GM12878 (cell line): ENCODE measurements around the gene GOPC. TPM values are rescaled to one million over a fixed set of nuclear protein-coding genes. Genes with fewer than 3 reads are reported as not detected.

Experiments used
- ATAC-seq: fragments of 200-7000 bp; cut with Tn5 transposase; 3 replicates; pipeline ENCODE4 v1.9.1; 2020; ENCODE audit warnings: mild to moderate bottlenecking, moderate library complexity
- BruUV-seq: library from RNA; stranded (reverse); fragments of 400-500 nt; replicated peaks from 2 replicates; lab custom pipeline; 2021; lab: Mats Ljungman, UMichigan
- CTCF ChIA-PET: fragments of 300-600 bp; sonication (Branson Sonifier 250); formaldehyde crosslinking; extraction: SDS; loops from one replicate; lab custom pipeline; 2021; ENCODE audit warnings: inconsistent platforms; lab: Yijun Ruan, JAX
- POLR2A ChIA-PET: fragments of 350-600 bp; formaldehyde crosslinking; extraction: SDS; loops from one replicate; lab custom pipeline; 2021; ENCODE audit warnings: inconsistent platforms; lab: Charles Lee
- RAD21 ChIA-PET: fragments of 300-600 bp; sonication (Branson Sonifier 250); formaldehyde crosslinking; loops from one replicate; lab custom pipeline; 2023; ENCODE audit warnings: antibody characterized with exemption; ENCODE audit not compliant: unreplicated experiment; lab: Charles Lee
- SMC1A ChIA-PET: fragments of 300-600 bp; sonication (Branson Sonifier 250); formaldehyde crosslinking; loops from one replicate; lab custom pipeline; 2023; ENCODE audit not compliant: unreplicated experiment, uncharacterized antibody; lab: Charles Lee
- DNase-seq: peaks from one replicate; pipeline ENCODE4 v3.0.0-alpha.2; 2011; ENCODE audit warnings: low read depth, low spot score
- FAIRE-seq: peaks from 3 replicates; lab custom pipeline; 2011; peaks lifted over from hg19 to GRCh38; lab: Jason Lieb, UNC
- H2AFZ ChIP-seq: 2 replicates; pipeline ENCODE4 v1.6.0; 2011; ENCODE audit warnings: low read depth, low read length, control low read depth; ENCODE audit not compliant: control insufficient read depth
- H3K27ac ChIP-seq: 2 replicates; pipeline ENCODE4 v1.5.1; 2011; ENCODE audit warnings: control low read depth; ENCODE audit not compliant: control insufficient read depth, insufficient read depth
- H3K27me3 ChIP-seq, 2 experiments: replicated peaks in 1 of 2; 2 replicates each; pipeline versions ENCODE4 v1.6.0 to v1.6.1; 2011; ENCODE audit warnings: low read length in 1 of 2; ENCODE audit not compliant: control insufficient read depth in 2 of 2, insufficient read depth in 2 of 2
- H3K36me3 ChIP-seq, 2 experiments: 2 replicates each; pipeline ENCODE4 v1.5.1; 2011; ENCODE audit warnings: low read length in 1 of 2; ENCODE audit not compliant: control insufficient read depth in 2 of 2, insufficient read depth in 2 of 2
- H3K4me1 ChIP-seq: 2 replicates; pipeline ENCODE4 v1.6.1; 2011; ENCODE audit warnings: mild to moderate bottlenecking, low read length, moderate library complexity, mixed read lengths; ENCODE audit not compliant: control insufficient read depth, insufficient read depth
- H3K4me2 ChIP-seq: 2 replicates; pipeline ENCODE4 v1.6.0; 2011; ENCODE audit warnings: control low read depth; ENCODE audit not compliant: control insufficient read depth, insufficient read depth
- H3K4me3 ChIP-seq: fragments of 200-600 bp; sonication (generic); 2 replicates; pipeline ENCODE4 v1.5.1; 2016
- H3K79me2 ChIP-seq: 2 replicates; pipeline ENCODE4 v1.6.0; 2011; ENCODE audit warnings: low read length; ENCODE audit not compliant: control insufficient read depth, insufficient read depth
- H3K9ac ChIP-seq: 2 replicates; pipeline ENCODE4 v1.8.0; 2011; ENCODE audit warnings: low read length, control low read depth, mixed read lengths; ENCODE audit not compliant: control insufficient read depth, insufficient read depth
- H3K9me3 ChIP-seq: replicated peaks from 3 replicates; pipeline ENCODE4 v1.5.1; 2011; ENCODE audit warnings: mild to moderate bottlenecking, low read length; ENCODE audit not compliant: control insufficient read depth, insufficient read depth
- H4K20me1 ChIP-seq: 2 replicates; pipeline ENCODE4 v1.6.0; 2011; ENCODE audit not compliant: control insufficient read depth, insufficient read depth
- ATF7 ChIP-seq: fragments of 450-650 bp; IDR thresholded peaks from 2 replicates; pipeline ENCODE4 v1.6.1; 2016; ENCODE audit warnings: low read depth, mild to moderate bottlenecking
- CBFB ChIP-seq: IDR thresholded peaks from 2 replicates; pipeline ENCODE4 v1.6.1; 2016; ENCODE audit warnings: antibody characterized with exemption, low read depth
- LARP7 ChIP-seq: fragments of 450-650 bp; IDR thresholded peaks from 2 replicates; pipeline ENCODE4 v1.6.1; 2017; ENCODE audit warnings: mild to moderate bottlenecking
- RFX5 ChIP-seq: IDR thresholded peaks from 2 replicates; pipeline ENCODE4 v1.6.1; 2011; ENCODE audit warnings: low read depth, low read length, improper control_type of control experiment
- STAT1 ChIP-seq: fragments of 450-650 bp; conservative IDR thresholded peaks from 2 replicates; pipeline ENCODE4 v1.6.1; 2014; ENCODE audit warnings: antibody characterized with exemption, mild to moderate bottlenecking
- TBL1XR1 ChIP-seq: IDR thresholded peaks from 2 replicates; pipeline ENCODE4 v1.6.1; 2012; ENCODE audit warnings: low read depth, low read length, improper control_type of control experiment
- TCF7 ChIP-seq: IDR thresholded peaks from 2 replicates; pipeline ENCODE4 v1.6.1; 2014; ENCODE audit warnings: antibody characterized with exemption, borderline replicate concordance
- ZNF274 ChIP-seq: IDR thresholded peaks from one replicate; pipeline ENCODE4 v1.8.0; 2011; ENCODE audit not compliant: insufficient read length, insufficient read depth
- WGBS: methylation state at CpG from one replicate; pipeline ENCODE4 v1.1.6; 2016; ENCODE audit warnings: low lambda C conversion rate; ENCODE audit not compliant: insufficient replicate concordance, insufficient coverage; ENCODE audit errors: missing lambda C conversion rate; 5-methylcytosine and 5-hydroxymethylcytosine counted together
- in situ Hi-C: fragments of 300-500 bp; cut with MboI; formaldehyde crosslinking; loops from 9 replicates; pipeline ENCODE4 v1.14.3; 2018; ENCODE audit warnings: mixed read lengths
- intact Hi-C: fragments of 100-400 bp; cut with micrococcal nuclease; formaldehyde crosslinking; loops from one replicate; pipeline ENCODE4 v1.14.2; 2022; ENCODE audit not compliant: unreplicated experiment
- polyA plus RNA-seq, 11 experiments: library from polyadenylated mRNA; depleted of rRNA in 4 of 11; unstranded in 6 of 11; stranded (reverse) in 5 of 11; fragments of >200 nt; fragmentation: Nextera tagmentation in 4 of 11; fragmentation: Illumina TruSeq in 1 of 11; extraction: Ambion mirVana in 4 of 11; extraction: Trizol in 1 of 11; gene quantifications; 1 replicate in 1 of 11; 2 replicates in 10 of 11; pipeline versions ENCODE4 v1.2.1 to v1.2.3, GENCODE V29; 2011 to 2016; ENCODE audit warnings: inconsistent platforms in 2 of 11, missing spikeins in 2 of 11, low read depth in 1 of 11
- total RNA-seq, 4 experiments: library from RNA; depleted of rRNA in 3 of 4; stranded (reverse); fragments of >200 nt in 3 of 4; fragmentation: Illumina TruSeq in 1 of 4; extraction: Trizol in 1 of 4; gene quantifications; 2 replicates each; pipeline versions ENCODE4 v1.2.1 to v1.2.3, GENCODE V29; 2013 to 2021
- TF ChIP-seq, protein P1 (sequence below): IDR thresholded peaks from 2 replicates; pipeline ENCODE4 v1.6.1; 2011; ENCODE audit warnings: borderline replicate concordance, low read depth, mild to moderate bottlenecking, moderate library complexity, mixed read lengths, low read length; ENCODE audit not compliant: insufficient read depth; ENCODE audit errors: extremely low read length
- TF ChIP-seq, protein P2 (sequence below): fragments of 450-650 bp; IDR thresholded peaks from 2 replicates; pipeline ENCODE4 v1.6.1; 2017; ENCODE audit warnings: mild to moderate bottlenecking, low read depth, inconsistent platforms; ENCODE audit not compliant: poor library complexity, severe bottlenecking
- TF ChIP-seq, protein P3 (sequence below): fragments of 450-650 bp; IDR thresholded peaks from 2 replicates; pipeline ENCODE4 v1.6.1; 2017; ENCODE audit warnings: antibody characterized with exemption, mild to moderate bottlenecking, moderate library complexity
- TF ChIP-seq, protein P4 (sequence below): fragments of 450-650 bp; IDR thresholded peaks from 2 replicates; pipeline ENCODE4 v1.6.1; 2018; ENCODE audit warnings: mild to moderate bottlenecking, low read depth, moderate library complexity; ENCODE audit not compliant: partially characterized antibody

Gene GOPC
- total and polyA plus RNA-seq, 10 of the 15 experiments (the other 5 are each of a cell fraction or from before 2014, with no cell fraction given): 5.8 to 28.5 (median 18.0) TPM

DNA sequence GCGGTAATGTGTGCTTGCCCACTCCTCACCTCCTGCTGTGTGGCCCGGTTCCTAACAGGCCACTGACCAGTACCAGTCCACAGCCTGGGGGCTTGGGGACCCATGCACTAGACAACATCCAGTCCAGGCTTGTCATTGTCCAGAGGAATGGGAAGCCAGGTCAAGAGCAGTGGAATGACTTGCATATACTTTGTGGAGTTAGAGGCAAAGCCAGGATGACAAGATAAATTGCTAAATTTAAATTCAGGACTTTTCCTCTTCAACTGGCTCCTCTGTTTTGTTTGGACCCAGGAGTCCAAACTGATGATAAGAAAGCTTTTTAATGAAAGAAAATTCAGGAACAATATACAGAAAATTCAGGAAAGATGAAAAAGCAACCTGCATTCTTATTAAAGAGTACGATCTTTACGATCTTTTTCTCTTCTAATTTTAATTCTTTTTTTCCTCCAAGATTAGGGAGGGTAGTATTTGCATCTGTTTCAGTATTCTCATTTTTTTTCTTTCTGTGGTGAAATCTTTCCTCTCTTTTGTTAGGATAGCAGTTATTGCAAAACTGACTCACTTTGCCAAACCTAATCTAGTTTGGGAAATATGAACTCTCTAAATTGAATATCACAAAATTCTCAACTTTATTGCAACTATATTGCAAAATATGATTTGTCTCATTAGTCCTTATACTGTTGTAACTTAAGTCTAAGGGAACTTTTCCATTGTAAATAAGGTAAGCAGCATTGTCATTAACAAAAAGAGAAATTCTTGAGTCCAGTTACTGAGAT, 71.7 kb downstream of the GOPC start:
- no peaks in the 10 kb centered on the region for H3K27me3 ChIP-seq
- intact Hi-C loops (no loop called here), in situ Hi-C loops (no loop called here)
- H3K79me2 ChIP-seq: no peaks in the 10 kb centered on the region
- SMC1A ChIA-PET: interaction anchor here (1.1 to 1.5 kb wide), 4 partner anchors 33 to 105 kb away, joined by 3 read pairs; no protein-coding TSS in a partner anchor
- RAD21 ChIA-PET: no interaction called here
- no peak for DNase-seq
- H3K9ac ChIP-seq: no peak overlapping the region
- no peak for ATAC-seq
- no peak overlapping the region for H3K4me2 ChIP-seq
- CTCF ChIA-PET: no interaction called here
- TF ChIP-seq, protein P1, sequence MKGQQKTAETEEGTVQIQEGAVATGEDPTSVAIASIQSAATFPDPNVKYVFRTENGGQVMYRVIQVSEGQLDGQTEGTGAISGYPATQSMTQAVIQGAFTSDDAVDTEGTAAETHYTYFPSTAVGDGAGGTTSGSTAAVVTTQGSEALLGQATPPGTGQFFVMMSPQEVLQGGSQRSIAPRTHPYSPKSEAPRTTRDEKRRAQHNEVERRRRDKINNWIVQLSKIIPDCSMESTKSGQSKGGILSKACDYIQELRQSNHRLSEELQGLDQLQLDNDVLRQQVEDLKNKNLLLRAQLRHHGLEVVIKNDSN: no peak
- TF ChIP-seq LARP7: no peak
- no peak for TF ChIP-seq ATF7
- TF ChIP-seq STAT1: no peak
- TF ChIP-seq, protein P2, sequence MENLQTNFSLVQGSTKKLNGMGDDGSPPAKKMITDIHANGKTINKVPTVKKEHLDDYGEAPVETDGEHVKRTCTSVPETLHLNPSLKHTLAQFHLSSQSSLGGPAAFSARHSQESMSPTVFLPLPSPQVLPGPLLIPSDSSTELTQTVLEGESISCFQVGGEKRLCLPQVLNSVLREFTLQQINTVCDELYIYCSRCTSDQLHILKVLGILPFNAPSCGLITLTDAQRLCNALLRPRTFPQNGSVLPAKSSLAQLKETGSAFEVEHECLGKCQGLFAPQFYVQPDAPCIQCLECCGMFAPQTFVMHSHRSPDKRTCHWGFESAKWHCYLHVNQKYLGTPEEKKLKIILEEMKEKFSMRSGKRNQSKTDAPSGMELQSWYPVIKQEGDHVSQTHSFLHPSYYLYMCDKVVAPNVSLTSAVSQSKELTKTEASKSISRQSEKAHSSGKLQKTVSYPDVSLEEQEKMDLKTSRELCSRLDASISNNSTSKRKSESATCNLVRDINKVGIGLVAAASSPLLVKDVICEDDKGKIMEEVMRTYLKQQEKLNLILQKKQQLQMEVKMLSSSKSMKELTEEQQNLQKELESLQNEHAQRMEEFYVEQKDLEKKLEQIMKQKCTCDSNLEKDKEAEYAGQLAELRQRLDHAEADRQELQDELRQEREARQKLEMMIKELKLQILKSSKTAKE: no peak
- TF ChIP-seq TBL1XR1: no peak
- no peak for TF ChIP-seq TCF7
- TF ChIP-seq CBFB: no peak
- TF ChIP-seq, protein P3, sequence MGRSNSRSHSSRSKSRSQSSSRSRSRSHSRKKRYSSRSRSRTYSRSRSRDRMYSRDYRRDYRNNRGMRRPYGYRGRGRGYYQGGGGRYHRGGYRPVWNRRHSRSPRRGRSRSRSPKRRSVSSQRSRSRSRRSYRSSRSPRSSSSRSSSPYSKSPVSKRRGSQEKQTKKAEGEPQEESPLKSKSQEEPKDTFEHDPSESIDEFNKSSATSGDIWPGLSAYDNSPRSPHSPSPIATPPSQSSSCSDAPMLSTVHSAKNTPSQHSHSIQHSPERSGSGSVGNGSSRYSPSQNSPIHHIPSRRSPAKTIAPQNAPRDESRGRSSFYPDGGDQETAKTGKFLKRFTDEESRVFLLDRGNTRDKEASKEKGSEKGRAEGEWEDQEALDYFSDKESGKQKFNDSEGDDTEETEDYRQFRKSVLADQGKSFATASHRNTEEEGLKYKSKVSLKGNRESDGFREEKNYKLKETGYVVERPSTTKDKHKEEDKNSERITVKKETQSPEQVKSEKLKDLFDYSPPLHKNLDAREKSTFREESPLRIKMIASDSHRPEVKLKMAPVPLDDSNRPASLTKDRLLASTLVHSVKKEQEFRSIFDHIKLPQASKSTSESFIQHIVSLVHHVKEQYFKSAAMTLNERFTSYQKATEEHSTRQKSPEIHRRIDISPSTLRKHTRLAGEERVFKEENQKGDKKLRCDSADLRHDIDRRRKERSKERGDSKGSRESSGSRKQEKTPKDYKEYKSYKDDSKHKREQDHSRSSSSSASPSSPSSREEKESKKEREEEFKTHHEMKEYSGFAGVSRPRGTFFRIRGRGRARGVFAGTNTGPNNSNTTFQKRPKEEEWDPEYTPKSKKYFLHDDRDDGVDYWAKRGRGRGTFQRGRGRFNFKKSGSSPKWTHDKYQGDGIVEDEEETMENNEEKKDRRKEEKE: no peak
- TF ChIP-seq RFX5: no peak
- TF ChIP-seq, protein P4, sequence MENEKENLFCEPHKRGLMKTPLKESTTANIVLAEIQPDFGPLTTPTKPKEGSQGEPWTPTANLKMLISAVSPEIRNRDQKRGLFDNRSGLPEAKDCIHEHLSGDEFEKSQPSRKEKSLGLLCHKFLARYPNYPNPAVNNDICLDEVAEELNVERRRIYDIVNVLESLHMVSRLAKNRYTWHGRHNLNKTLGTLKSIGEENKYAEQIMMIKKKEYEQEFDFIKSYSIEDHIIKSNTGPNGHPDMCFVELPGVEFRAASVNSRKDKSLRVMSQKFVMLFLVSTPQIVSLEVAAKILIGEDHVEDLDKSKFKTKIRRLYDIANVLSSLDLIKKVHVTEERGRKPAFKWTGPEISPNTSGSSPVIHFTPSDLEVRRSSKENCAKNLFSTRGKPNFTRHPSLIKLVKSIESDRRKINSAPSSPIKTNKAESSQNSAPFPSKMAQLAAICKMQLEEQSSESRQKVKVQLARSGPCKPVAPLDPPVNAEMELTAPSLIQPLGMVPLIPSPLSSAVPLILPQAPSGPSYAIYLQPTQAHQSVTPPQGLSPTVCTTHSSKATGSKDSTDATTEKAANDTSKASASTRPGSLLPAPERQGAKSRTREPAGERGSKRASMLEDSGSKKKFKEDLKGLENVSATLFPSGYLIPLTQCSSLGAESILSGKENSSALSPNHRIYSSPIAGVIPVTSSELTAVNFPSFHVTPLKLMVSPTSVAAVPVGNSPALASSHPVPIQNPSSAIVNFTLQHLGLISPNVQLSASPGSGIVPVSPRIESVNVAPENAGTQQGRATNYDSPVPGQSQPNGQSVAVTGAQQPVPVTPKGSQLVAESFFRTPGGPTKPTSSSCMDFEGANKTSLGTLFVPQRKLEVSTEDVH: no peak
- TF ChIP-seq ZNF274: no peak
- H3K36me3 ChIP-seq: no peaks in the 10 kb centered on the region
- H3K4me3 ChIP-seq: no peak overlapping the region
- 84% methylated on average over 4 of the region's 4 CpGs for WGBS
- H2AFZ ChIP-seq: no peak overlapping the region
- POLR2A ChIA-PET: no interaction called here
- H3K9me3 ChIP-seq: no peaks in the 10 kb centered on the region
- H3K4me1 ChIP-seq: no peaks in the 10 kb centered on the region
- BruUV-seq: no TSS peak
- H4K20me1 ChIP-seq: no peaks in the 10 kb centered on the region
- FAIRE-seq: no peak
- H3K27ac ChIP-seq: no peak overlapping the region
